K562 (cell line): ENCODE results near the gene MAPKAPK3. TPM values are rescaled to one million over a fixed set of nuclear protein-coding genes. Genes with fewer than 3 reads are reported as not detected.

Experiments
- COPS2 ChIP-seq: fragments of 450-650 bp; conservative IDR thresholded peaks from 2 replicates; pipeline ENCODE4 v1.6.1; 2016; ENCODE audit warnings: mild to moderate bottlenecking, moderate library complexity
- CSDE1 ChIP-seq, 2 experiments: fragments of 450-650 bp; IDR thresholded peaks; 2 replicates each; pipeline ENCODE4 v1.6.1; 2016; ENCODE audit warnings: mild to moderate bottlenecking in 1 of 2
- DNMT1 ChIP-seq: fragments of 450-650 bp; IDR thresholded peaks from 2 replicates; pipeline ENCODE4 v1.6.1; 2016; ENCODE audit warnings: antibody characterized with exemption, mild to moderate bottlenecking
- GABPB1 ChIP-seq: sonication (generic); formaldehyde crosslinking; IDR thresholded peaks from 2 replicates; pipeline ENCODE4 v1.8.0; 2022; ENCODE audit warnings: mild to moderate bottlenecking, missing genetic modification reagents
- KAT7 ChIP-seq: sonication (generic); formaldehyde crosslinking; IDR thresholded peaks from 2 replicates; pipeline ENCODE4 v1.8.0; 2022; ENCODE audit warnings: missing genetic modification reagents, mild to moderate bottlenecking, borderline replicate concordance
- KLF13 ChIP-seq: fragments of 450-650 bp; IDR thresholded peaks from 2 replicates; pipeline ENCODE4 v1.6.1; 2016; ENCODE audit warnings: missing genetic modification characterization, low read depth, mild to moderate bottlenecking, missing compliant biosample characterization, moderate library complexity, borderline replicate concordance
- KLF16 ChIP-seq: IDR thresholded peaks from 2 replicates; pipeline ENCODE4 v1.6.1; 2016; ENCODE audit warnings: antibody characterized with exemption
- LEF1 ChIP-seq: fragments of 450-650 bp; IDR thresholded peaks from 2 replicates; pipeline ENCODE4 v1.6.1; 2016; ENCODE audit warnings: mild to moderate bottlenecking
- NFATC3 ChIP-seq: fragments of 450-650 bp; IDR thresholded peaks from 2 replicates; pipeline ENCODE4 v1.6.1; 2017; ENCODE audit warnings: mild to moderate bottlenecking
- OTX1 ChIP-seq: fragments of 450-650 bp; formaldehyde crosslinking; IDR thresholded peaks from 2 replicates; pipeline ENCODE4 v1.4.0; 2022; ENCODE audit warnings: mild to moderate bottlenecking
- PTBP1 ChIP-seq: fragments of 200-400 bp; formaldehyde crosslinking; IDR thresholded peaks from 2 replicates; pipeline ENCODE4 v1.6.1; 2017; ENCODE audit warnings: low read depth, low read length
- SUPT5H ChIP-seq: fragments of 450-650 bp; IDR thresholded peaks from 2 replicates; pipeline ENCODE4 v1.6.1; 2016
- U2AF2 ChIP-seq: fragments of 200-400 bp; formaldehyde crosslinking; optimal IDR thresholded peaks from 2 replicates; pipeline ENCODE3; 2017; ENCODE audit warnings: low read depth, mild to moderate bottlenecking, low read length
- WHSC1 ChIP-seq: IDR thresholded peaks from one replicate; pipeline ENCODE4 v1.6.1; 2012; ENCODE audit warnings: low read length, control low read depth, inconsistent platforms
- ZC3H8 ChIP-seq: fragments of 450-650 bp; IDR thresholded peaks from 2 replicates; pipeline ENCODE4 v1.6.1; 2017
- ZKSCAN3 ChIP-seq: fragments of 250-450 bp; sonication (Bioruptor Pico); IDR thresholded peaks from 2 replicates; pipeline ENCODE4 v1.4.0; 2020
- ZNF212 ChIP-seq: fragments of 450-650 bp; formaldehyde crosslinking; IDR thresholded peaks from 2 replicates; pipeline ENCODE4 v1.4.0; 2020; ENCODE audit warnings: mild to moderate bottlenecking
- ZNF707 ChIP-seq: fragments of 250-450 bp; sonication (Bioruptor Pico); conservative IDR thresholded peaks from 2 replicates; pipeline ENCODE4 v1.8.0; 2022; ENCODE audit warnings: inconsistent platforms, mild to moderate bottlenecking, moderate library complexity
- polyA plus RNA-seq, 8 experiments: library from polyadenylated mRNA; depleted of rRNA in 4 of 8; stranded (reverse) in 5 of 8; unstranded in 3 of 8; fragments of >200 nt; fragmentation: Nextera tagmentation in 2 of 8; fragmentation: Illumina TruSeq in 1 of 8; extraction: Ambion mirVana in 2 of 8; extraction: Trizol in 1 of 8; gene quantifications; 2 replicates each; pipeline versions ENCODE4 v1.2.1 to v1.2.3, GENCODE V29; 2011 to 2014; ENCODE audit warnings: inconsistent platforms in 1 of 8, missing spikeins in 1 of 8
- total RNA-seq, 7 experiments: library from RNA; depleted of rRNA in 6 of 7; stranded (reverse); fragments of >200 nt in 6 of 7; fragmentation: Illumina TruSeq in 2 of 7; extraction: Trizol in 2 of 7; gene quantifications; 2 replicates each; pipeline versions ENCODE4 v1.2.1 to v1.2.3, GENCODE V29; 2011 to 2021; ENCODE audit warnings: low replicate concordance in 1 of 7
- TF ChIP-seq, protein P1 (sequence below): sonication (generic); formaldehyde crosslinking; IDR thresholded peaks from 2 replicates; pipeline ENCODE4 v1.8.0; 2023; ENCODE audit warnings: mild to moderate bottlenecking, missing genetic modification reagents
- TF ChIP-seq, protein P2 (sequence below), 3 experiments: fragments of 200-800 bp in 1 of 3; sonication (Bioruptor generic) in 1 of 3; sonication (generic) in 1 of 3; formaldehyde crosslinking in 1 of 3; IDR thresholded peaks; 2 replicates each; pipeline versions ENCODE4 v1.6.1 to v1.8.0; 2016 to 2022; ENCODE audit warnings: mild to moderate bottlenecking in 2 of 3, missing compliant biosample characterization in 2 of 3, missing genetic modification characterization in 2 of 3, missing genetic modification reagents in 1 of 3
- TF ChIP-seq, protein P3 (sequence below), 2 experiments: fragments of 450-650 bp; conservative IDR thresholded peaks; 2 replicates each; pipeline ENCODE4 v1.6.1; 2017; ENCODE audit warnings: mild to moderate bottlenecking in 2 of 2, moderate library complexity in 2 of 2
- TF ChIP-seq, protein P4 (sequence below): fragments of 250-450 bp; sonication (Bioruptor Pico); IDR thresholded peaks from 2 replicates; pipeline ENCODE4 v1.8.0; 2021; ENCODE audit warnings: mild to moderate bottlenecking, moderate library complexity

The MAPKAPK3 gene
- total and polyA plus RNA-seq, 9 of the 15 experiments (the other 6 are each of a cell fraction or from before 2014, with no cell fraction given), result 8.0 to 56.4 (median 41.2) TPM

DNA sequence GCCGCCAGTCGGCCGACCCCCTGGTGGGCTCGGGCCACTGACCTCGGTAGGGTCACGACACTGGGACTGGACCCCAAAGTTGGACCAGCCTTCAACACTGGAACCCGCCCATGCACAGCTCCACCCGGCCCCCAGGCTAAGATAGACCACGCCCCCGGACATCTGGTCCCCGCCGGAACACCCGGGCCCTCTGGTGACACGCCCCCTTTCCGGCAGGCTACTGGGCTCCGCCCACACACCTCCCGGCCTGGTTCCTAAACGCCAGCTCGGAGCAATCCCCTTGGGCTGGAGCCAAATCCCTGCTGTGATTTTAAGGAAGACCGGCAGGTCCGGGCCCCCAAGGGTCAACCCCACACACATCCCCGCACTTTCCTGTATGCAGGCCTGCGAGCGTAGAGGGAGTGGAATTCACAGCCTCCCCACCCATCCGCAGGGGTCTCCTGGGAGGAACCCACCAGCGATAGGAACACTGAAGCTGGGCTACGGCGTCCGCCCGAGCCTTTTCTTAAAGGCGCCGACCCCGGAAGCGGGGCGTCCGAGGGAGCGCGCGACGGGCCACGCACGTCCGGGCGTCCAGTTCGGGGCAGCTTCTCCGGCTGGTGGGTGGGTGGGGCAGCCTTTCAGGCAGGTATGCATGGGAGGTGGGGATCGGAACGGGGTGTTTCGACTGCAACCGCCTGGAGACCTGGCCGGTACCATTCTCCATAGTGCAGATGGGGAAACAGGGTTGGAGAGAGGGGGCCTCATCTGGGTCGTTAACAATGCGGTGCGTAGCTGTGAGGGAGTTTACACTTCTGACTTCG, 47.8 kb upstream of the MAPKAPK3 start, which contains the start of gene HEMK1 (continued):
- TF ChIP-seq, protein P1, sequence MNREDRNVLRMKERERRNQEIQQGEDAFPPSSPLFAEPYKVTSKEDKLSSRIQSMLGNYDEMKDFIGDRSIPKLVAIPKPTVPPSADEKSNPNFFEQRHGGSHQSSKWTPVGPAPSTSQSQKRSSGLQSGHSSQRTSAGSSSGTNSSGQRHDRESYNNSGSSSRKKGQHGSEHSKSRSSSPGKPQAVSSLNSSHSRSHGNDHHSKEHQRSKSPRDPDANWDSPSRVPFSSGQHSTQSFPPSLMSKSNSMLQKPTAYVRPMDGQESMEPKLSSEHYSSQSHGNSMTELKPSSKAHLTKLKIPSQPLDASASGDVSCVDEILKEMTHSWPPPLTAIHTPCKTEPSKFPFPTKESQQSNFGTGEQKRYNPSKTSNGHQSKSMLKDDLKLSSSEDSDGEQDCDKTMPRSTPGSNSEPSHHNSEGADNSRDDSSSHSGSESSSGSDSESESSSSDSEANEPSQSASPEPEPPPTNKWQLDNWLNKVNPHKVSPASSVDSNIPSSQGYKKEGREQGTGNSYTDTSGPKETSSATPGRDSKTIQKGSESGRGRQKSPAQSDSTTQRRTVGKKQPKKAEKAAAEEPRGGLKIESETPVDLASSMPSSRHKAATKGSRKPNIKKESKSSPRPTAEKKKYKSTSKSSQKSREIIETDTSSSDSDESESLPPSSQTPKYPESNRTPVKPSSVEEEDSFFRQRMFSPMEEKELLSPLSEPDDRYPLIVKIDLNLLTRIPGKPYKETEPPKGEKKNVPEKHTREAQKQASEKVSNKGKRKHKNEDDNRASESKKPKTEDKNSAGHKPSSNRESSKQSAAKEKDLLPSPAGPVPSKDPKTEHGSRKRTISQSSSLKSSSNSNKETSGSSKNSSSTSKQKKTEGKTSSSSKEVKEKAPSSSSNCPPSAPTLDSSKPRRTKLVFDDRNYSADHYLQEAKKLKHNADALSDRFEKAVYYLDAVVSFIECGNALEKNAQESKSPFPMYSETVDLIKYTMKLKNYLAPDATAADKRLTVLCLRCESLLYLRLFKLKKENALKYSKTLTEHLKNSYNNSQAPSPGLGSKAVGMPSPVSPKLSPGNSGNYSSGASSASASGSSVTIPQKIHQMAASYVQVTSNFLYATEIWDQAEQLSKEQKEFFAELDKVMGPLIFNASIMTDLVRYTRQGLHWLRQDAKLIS (CRISPR knock-in tag), result no peak
- TF ChIP-seq ZC3H8, result no peak; the same call in 1 of the 2 replicates
- TF ChIP-seq, protein P2, sequence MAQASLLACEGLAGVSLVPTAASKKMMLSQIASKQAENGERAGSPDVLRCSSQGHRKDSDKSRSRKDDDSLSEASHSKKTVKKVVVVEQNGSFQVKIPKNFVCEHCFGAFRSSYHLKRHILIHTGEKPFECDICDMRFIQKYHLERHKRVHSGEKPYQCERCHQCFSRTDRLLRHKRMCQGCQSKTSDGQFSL (CRISPR knock-in tag; IDR thresholded peaks at IDR 0.05), result no peak
- TF ChIP-seq, protein P2 (tag; IDR thresholded peaks at IDR 0.05), result no peak
- TF ChIP-seq U2AF2, result no peak
- TF ChIP-seq, protein P3, sequence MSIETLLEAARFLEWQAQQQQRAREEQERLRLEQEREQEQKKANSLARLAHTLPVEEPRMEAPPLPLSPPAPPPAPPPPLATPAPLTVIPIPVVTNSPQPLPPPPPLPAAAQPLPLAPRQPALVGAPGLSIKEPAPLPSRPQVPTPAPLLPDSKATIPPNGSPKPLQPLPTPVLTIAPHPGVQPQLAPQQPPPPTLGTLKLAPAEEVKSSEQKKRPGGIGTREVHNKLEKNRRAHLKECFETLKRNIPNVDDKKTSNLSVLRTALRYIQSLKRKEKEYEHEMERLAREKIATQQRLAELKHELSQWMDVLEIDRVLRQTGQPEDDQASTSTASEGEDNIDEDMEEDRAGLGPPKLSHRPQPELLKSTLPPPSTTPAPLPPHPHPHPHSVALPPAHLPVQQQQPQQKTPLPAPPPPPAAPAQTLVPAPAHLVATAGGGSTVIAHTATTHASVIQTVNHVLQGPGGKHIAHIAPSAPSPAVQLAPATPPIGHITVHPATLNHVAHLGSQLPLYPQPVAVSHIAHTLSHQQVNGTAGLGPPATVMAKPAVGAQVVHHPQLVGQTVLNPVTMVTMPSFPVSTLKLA (conservative IDR thresholded peaks at IDR 0.05), result peak; percentile 80 to 90
- TF ChIP-seq WHSC1, result no peak
- TF ChIP-seq SUPT5H, result peak; percentile 47; the same call in 1 of the 2 replicates
- TF ChIP-seq DNMT1, result no peak
- TF ChIP-seq CSDE1 (IDR thresholded peaks at IDR 0.05), result peak in 1 of 2 experiments; percentile 22; a peak in 1 of 4 replicates
- TF ChIP-seq COPS2, result no peak
- no peak for TF ChIP-seq ZNF707 (CRISPR knock-in tag)
- TF ChIP-seq GABPB1 (CRISPR knock-in tag), result peak; percentile 98
- no peak for TF ChIP-seq PTBP1
- no peak for TF ChIP-seq OTX1 (CRISPR knock-in tag)
- 0 out of 2 replicates have a peak, but pooled peaks have one; percentile 23 for TF ChIP-seq NFATC3
- TF ChIP-seq KLF13 (tag), result no peak; the same call in none of the 2 replicates
- TF ChIP-seq KLF16, result no peak
- TF ChIP-seq KAT7, result no peak
- TF ChIP-seq, protein P4, sequence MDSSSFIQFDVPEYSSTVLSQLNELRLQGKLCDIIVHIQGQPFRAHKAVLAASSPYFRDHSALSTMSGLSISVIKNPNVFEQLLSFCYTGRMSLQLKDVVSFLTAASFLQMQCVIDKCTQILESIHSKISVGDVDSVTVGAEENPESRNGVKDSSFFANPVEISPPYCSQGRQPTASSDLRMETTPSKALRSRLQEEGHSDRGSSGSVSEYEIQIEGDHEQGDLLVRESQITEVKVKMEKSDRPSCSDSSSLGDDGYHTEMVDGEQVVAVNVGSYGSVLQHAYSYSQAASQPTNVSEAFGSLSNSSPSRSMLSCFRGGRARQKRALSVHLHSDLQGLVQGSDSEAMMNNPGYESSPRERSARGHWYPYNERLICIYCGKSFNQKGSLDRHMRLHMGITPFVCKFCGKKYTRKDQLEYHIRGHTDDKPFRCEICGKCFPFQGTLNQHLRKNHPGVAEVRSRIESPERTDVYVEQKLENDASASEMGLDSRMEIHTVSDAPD (CRISPR knock-in tag), result no peak
- TF ChIP-seq ZNF212, result no peak
- TF ChIP-seq LEF1, result no peak
- no peak for TF ChIP-seq ZKSCAN3
